ENCODE data around the gene VWA5B2.
A peak's percentile ranks its signal among the peaks of the same experiment; 100 is the strongest.

Gene VWA5B2

DNA sequence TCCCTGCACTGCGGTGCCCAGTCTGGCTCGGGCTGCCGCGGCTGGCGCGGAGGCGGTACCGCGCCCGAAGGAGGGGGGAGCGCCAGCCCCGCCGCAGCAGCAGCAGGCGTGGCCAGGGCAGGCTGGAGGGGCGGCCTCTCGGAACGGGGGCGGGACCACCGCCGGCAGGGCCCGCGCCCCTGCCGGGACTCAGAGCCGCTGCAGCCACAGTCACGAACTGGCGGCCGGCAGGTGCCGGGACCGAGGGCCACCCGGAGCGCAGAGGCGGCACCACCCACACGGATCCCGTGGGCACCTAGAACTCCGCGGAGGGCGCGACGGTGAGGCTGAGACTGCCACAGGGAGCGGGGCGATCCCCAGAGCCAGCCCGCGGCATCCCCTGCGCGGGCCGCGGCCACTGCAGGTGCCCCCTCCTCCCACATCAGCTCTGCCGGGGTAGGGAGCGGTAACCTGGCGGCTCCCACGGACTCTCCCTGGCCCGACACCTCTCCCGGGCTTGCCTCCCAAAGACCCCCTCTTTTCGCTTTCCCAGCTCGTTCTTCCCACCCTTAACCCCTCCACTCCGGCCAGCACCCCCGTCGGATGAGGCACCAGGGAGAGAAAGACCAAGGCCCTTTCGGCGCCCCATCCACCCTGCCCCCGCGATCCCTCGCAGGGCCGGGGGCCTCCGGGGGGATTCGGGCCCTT, at the start of gene VWA5B2:
Gene VWA5B2 (plus strand): TSS at position 192 of the 687 bp plus-strand sequence. CDS start 944 bp downstream, outside the sequence.
- no peaks in the 10 kb centered on the region for H3K36me3 ChIP-seq (ENCODE audit: control insufficient read depth, insufficient read depth, low read length, severe bottlenecking)
- H3K4me1 ChIP-seq (ENCODE audit: control insufficient read depth, insufficient read depth, low read length): peaks cover 4% of the 10 kb centered on the region
- H3K4me3 ChIP-seq (ENCODE audit: low read length): peak within 1 kb of the TSS; percentile 64
- H3K27me3 ChIP-seq (replicated peaks; ENCODE audit: control insufficient read depth, insufficient read depth, low read length): peaks cover 45% of the 10 kb centered on the region
- DNase-seq (ENCODE audit: low read depth): peak; percentile 67
- H3K9ac ChIP-seq (ENCODE audit: low read length): no peak within 1 kb of the TSS
- no peaks in the 10 kb centered on the region for H3K9me3 ChIP-seq (ENCODE audit: control insufficient read depth, low read length)

DNA sequence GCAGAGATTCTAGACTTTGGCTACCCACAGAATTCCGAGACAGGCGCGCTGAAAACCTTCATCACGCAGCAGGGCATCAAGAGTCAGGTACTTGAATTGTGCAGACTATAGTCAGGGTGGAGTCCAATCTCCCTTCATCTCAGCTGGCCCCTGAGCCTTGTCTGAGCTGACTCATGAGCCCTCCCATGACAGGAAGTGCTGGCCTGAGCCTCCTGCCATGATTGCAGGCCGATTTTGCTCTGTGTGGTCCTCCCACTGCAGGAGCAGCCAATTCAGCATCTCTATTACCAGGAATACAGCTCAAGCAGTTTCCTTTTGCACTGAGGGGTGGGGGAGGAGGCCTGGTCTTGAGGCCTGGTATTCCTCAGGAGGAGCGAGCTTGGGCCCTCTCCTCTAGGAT, 49.2 kb upstream of the VWA5B2 start:
- Histone ChIP-seq H3K9me3 (ENCODE audit: control insufficient read depth, low read length) (no peaks in the 10 kb centered on the region), H3K27me3 (replicated peaks; ENCODE audit: control insufficient read depth, insufficient read depth, low read length) (no peaks in the 10 kb centered on the region), H3K4me3 (ENCODE audit: low read length) (no peak overlapping the region), H3K4me1 (ENCODE audit: control insufficient read depth, insufficient read depth, low read length) (peaks cover 42% of the 10 kb centered on the region), H3K9ac (ENCODE audit: low read length) (peak overlapping the region; percentile 31), H3K36me3 (ENCODE audit: control insufficient read depth, insufficient read depth, low read length, severe bottlenecking) (peaks cover 82% of the 10 kb centered on the region)
- no peak for DNase-seq (ENCODE audit: low read depth)

DNA sequence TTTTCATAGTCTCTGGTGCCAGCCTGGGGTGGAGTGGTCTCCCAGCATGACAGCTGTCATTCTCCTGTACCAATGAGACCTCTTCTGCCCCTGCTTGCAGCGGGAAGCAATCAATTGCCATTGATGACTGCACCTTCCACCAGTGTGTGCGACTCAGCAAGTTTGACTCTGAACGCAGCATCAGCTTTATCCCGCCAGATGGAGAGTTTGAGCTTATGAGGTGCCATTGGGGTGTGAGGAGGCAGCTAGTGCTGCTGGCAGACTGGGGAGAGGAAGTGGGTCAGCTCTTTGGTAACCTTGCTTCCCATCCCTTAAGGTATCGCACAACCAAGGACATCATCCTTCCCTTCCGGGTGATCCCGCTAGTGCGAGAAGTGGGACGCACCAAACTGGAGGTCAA, 47.8 kb upstream of the VWA5B2 start:
- Histone ChIP-seq H3K4me3 (ENCODE audit: low read length) (no peak overlapping the region), H3K9ac (ENCODE audit: low read length) (no peak overlapping the region), H3K9me3 (ENCODE audit: control insufficient read depth, low read length) (no peaks in the 10 kb centered on the region), H3K27me3 (replicated peaks; ENCODE audit: control insufficient read depth, insufficient read depth, low read length) (no peaks in the 10 kb centered on the region), H3K4me1 (ENCODE audit: control insufficient read depth, insufficient read depth, low read length) (peaks cover 47% of the 10 kb centered on the region), H3K36me3 (ENCODE audit: control insufficient read depth, insufficient read depth, low read length, severe bottlenecking) (peaks cover 84% of the 10 kb centered on the region)
- no peak for DNase-seq (ENCODE audit: low read depth)

DNA sequence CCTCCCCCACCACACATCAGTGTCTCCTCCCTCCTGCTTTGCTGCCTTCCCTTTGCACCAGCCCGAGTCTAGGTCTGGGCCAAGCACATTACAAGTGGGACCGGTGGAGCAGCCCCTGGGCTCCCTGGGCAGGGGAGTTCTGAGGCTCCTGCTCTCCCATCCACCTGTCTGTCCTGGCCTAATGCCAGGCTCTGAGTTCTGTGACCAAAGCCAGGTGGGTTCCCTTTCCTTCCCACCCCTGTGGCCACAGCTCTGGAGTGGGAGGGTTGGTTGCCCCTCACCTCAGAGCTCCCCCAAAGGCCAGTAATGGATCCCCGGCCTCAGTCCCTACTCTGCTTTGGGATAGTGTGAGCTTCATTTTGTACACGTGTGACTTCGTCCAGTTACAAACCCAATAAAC, 45.7 kb upstream of the VWA5B2 start:
- no peak for DNase-seq (ENCODE audit: low read depth)
- no peaks in the 10 kb centered on the region for H3K9me3 ChIP-seq (ENCODE audit: control insufficient read depth, low read length)
- no peak overlapping the region for H3K4me3 ChIP-seq (ENCODE audit: low read length)
- H3K4me1 ChIP-seq (ENCODE audit: control insufficient read depth, insufficient read depth, low read length): peaks cover 38% of the 10 kb centered on the region
- no peaks in the 10 kb centered on the region for H3K27me3 ChIP-seq (replicated peaks; ENCODE audit: control insufficient read depth, insufficient read depth, low read length)
- H3K9ac ChIP-seq (ENCODE audit: low read length): peak overlapping the region; percentile 1
- peaks cover 79% of the 10 kb centered on the region for H3K36me3 ChIP-seq (ENCODE audit: control insufficient read depth, insufficient read depth, low read length, severe bottlenecking)

DNA sequence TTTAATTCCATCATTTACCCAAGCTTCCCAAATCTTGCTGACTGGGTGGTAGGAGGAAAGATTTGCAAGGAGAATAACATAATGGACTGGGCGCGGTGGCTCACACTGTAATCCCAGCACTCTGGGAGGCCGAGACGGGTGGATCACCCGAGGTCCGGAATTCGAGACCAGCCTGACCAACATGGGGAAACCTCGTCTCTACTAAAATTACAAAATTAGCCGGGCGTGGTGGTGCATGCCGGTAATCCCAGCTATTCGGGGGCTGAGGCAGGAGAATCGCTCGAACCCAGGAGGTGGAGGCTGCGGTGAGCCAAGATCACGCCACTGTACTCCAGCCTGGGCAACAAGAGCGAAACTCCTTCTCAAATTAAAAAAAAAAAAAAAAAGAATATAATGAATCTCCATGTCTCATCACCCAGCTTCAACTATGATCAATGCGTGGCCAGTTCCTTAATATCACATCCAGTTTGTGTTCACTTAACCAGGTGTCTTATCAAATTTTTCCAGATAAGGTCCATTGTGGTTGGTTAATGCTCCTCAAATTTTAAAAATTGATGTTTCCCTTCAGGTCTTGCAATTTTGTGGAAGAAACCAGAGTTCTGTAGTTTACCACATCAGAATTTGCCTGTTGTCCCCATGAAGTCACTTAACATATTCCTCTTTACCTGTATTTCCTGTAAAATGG, 44.7 kb upstream of the VWA5B2 start:
- Histone ChIP-seq H3K27me3 (replicated peaks; ENCODE audit: control insufficient read depth, insufficient read depth, low read length) (no peaks in the 10 kb centered on the region), H3K36me3 (ENCODE audit: control insufficient read depth, insufficient read depth, low read length, severe bottlenecking) (peaks cover 79% of the 10 kb centered on the region), H3K4me1 (ENCODE audit: control insufficient read depth, insufficient read depth, low read length) (peaks cover 29% of the 10 kb centered on the region), H3K4me3 (ENCODE audit: low read length) (no peak overlapping the region), H3K9ac (ENCODE audit: low read length) (peak overlapping the region; percentile 84), H3K9me3 (ENCODE audit: control insufficient read depth, low read length) (no peaks in the 10 kb centered on the region)
- no peak for DNase-seq (ENCODE audit: low read depth)

DNA sequence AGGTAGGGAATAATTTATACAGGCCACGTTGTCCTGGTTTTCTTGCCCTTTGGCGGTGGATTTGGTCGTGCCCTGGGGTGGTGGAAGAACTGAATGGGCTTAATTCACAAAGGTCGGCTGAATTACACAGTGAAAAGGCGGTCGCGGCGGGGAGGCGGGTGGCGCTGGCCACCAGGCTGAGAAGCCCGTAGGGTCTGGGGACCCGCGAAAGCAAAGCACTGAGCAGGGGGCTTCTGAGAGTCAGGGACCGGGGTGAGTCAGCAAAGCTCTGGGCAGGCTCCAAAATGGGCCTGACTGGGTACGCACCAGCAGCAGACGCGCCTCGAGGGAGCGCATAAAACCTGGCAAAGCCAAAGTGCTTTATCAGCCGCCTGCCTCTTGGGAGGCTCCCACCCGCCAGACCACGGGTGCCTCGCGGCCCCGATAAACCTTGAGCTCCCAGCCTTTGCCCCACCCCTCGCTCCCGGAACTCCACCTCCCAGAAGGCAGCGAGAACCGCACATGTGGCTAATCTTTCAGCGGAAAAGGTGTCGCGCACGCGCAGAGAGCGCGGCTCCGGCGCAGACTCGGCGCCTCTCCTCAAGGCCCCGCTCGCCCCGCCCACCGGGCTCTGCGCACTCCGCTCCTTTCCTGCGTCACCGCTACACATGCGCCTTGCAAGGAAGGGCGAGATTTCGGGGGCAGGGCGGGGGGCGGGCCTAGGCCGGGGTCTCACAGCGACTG, 43.8 kb upstream of the VWA5B2 start:
- peaks cover 79% of the 10 kb centered on the region for H3K36me3 ChIP-seq (ENCODE audit: control insufficient read depth, insufficient read depth, low read length, severe bottlenecking)

DNA sequence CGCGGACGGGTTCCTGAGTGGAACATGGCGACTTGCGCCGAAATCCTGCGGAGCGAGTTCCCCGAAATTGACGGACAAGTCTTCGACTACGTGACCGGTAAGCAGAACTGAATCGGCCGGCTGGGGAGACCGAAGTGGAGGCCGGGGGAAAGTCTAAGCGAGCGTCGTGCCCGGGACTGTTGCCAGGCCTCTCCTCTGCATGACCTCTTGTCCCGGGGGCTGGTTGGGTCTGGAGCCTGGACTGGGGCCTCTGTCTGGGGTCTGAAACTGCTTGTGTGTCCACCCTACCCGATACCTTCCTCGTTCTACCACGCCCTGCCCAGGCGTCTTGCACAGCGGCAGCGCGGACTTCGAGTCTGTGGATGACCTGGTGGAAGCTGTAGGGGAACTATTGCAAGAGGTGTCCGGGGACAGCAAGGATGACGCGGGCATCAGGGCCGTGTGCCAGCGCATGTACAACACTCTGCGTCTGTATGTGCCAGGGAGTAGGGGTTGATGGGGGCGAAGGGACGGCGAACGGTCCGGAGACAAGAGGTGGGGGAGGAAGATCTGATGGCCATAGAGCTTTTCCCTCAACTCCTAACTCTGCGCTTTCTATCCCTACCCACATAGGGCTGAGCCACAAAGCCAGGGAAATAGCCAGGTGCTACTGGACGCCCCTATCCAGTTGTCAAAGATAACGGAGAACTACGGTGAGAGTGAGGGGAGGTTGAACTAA, 43.0 kb upstream of the VWA5B2 start, which contains the start of gene ABCF3:
Gene ABCF3 (plus strand): TSS at position 16 of the 718 bp plus-strand sequence. CDS start 9 bp downstream, at position 25.
- Histone ChIP-seq H3K27me3 (replicated peaks; ENCODE audit: control insufficient read depth, insufficient read depth, low read length) (no peaks in the 10 kb centered on the region), H3K9ac (ENCODE audit: low read length) (peak within 1 kb of the TSS; percentile 98), H3K4me3 (ENCODE audit: low read length) (peak within 1 kb of the TSS; percentile 93), H3K9me3 (ENCODE audit: control insufficient read depth, low read length) (no peaks in the 10 kb centered on the region), H3K36me3 (ENCODE audit: control insufficient read depth, insufficient read depth, low read length, severe bottlenecking) (peaks cover 79% of the 10 kb centered on the region), H3K4me1 (ENCODE audit: control insufficient read depth, insufficient read depth, low read length) (peaks cover 21% of the 10 kb centered on the region)
- DNase-seq (ENCODE audit: low read depth): peak; percentile 75

More for the DNA sequence above, 43.8 kb upstream of the VWA5B2 start:
- Histone ChIP-seq H3K9me3 (ENCODE audit: control insufficient read depth, low read length) (no peaks in the 10 kb centered on the region), H3K4me3 (ENCODE audit: low read length) (peak overlapping the region; percentile 93), H3K4me1 (ENCODE audit: control insufficient read depth, insufficient read depth, low read length) (peaks cover 21% of the 10 kb centered on the region), H3K27me3 (replicated peaks; ENCODE audit: control insufficient read depth, insufficient read depth, low read length) (no peaks in the 10 kb centered on the region), H3K9ac (ENCODE audit: low read length) (peak overlapping the region; percentile 98)
- peak; percentile 100 for DNase-seq (ENCODE audit: low read depth)

DNA sequence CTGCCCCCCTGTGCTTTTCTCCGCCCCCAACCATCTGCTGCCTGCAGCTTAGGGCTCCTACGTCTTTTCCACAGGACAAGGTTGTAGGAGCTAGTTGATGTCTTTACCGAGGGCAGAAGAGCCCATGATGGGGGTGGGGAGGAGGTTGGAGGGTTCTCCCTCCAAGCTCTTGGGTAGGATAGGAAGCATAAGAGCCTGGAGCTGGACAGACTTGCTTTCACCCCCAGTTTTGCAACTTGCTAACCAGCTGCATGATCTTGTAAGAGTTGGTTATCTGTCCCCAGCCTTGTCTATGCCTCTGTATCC, 42.5 kb upstream of the VWA5B2 start:
- DNase-seq (ENCODE audit: low read depth): peak; percentile 21
- peak overlapping the region; percentile 93 for H3K4me3 ChIP-seq (ENCODE audit: low read length)
- peaks cover 79% of the 10 kb centered on the region for H3K36me3 ChIP-seq (ENCODE audit: control insufficient read depth, insufficient read depth, low read length, severe bottlenecking)

DNA sequence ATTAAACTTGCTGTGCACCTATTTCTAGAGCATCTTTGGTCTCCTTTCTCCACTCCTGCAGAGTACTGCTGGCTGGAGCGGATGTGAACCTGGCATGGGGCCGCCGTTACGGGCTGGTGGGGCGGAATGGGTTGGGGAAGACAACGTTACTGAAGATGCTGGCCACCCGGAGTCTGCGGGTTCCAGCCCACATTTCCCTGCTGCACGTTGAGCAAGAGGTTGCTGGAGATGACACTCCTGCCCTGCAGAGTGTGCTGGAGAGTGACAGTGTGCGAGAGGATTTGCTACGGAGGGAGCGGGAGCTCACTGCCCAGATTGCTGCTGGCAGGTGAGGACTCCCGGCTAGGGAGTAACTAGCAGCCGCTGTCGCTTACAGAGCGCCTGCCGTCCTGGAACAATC, 41.3 kb upstream of the VWA5B2 start:
- H3K4me1 ChIP-seq (ENCODE audit: control insufficient read depth, insufficient read depth, low read length): peaks cover 21% of the 10 kb centered on the region
- H3K9me3 ChIP-seq (ENCODE audit: control insufficient read depth, low read length): no peaks in the 10 kb centered on the region
- no peak overlapping the region for H3K9ac ChIP-seq (ENCODE audit: low read length)
- H3K4me3 ChIP-seq (ENCODE audit: low read length): no peak overlapping the region
- DNase-seq (ENCODE audit: low read depth): no peak
- peaks cover 79% of the 10 kb centered on the region for H3K36me3 ChIP-seq (ENCODE audit: control insufficient read depth, insufficient read depth, low read length, severe bottlenecking)
- H3K27me3 ChIP-seq (replicated peaks; ENCODE audit: control insufficient read depth, insufficient read depth, low read length): no peaks in the 10 kb centered on the region

More for the DNA sequence above, 42.5 kb upstream of the VWA5B2 start:
- no peaks in the 10 kb centered on the region for H3K9me3 ChIP-seq (ENCODE audit: control insufficient read depth, low read length)
- peak overlapping the region; percentile 98 for H3K9ac ChIP-seq (ENCODE audit: low read length)
- no peaks in the 10 kb centered on the region for H3K27me3 ChIP-seq (replicated peaks; ENCODE audit: control insufficient read depth, insufficient read depth, low read length)
- peaks cover 21% of the 10 kb centered on the region for H3K4me1 ChIP-seq (ENCODE audit: control insufficient read depth, insufficient read depth, low read length)

DNA sequence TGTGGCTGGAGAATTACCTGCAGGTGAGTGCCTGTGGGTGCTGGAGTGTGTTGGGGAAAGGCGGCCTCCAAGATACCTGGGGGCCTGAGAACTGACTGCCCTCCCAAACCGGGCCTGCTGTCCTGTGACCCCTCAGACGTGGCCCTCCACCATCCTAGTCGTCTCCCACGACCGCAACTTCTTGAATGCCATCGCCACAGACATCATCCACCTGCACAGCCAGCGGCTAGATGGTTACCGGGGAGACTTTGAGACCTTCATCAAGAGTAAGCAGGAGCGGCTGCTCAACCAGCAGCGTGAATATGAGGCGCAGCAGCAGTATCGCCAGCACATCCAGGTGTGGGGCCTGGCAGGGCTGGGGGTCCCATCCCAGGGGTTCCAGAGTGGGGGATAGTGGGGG, 40.0 kb upstream of the VWA5B2 start:
- peaks cover 79% of the 10 kb centered on the region for H3K36me3 ChIP-seq (ENCODE audit: control insufficient read depth, insufficient read depth, low read length, severe bottlenecking)
- H3K27me3 ChIP-seq (replicated peaks; ENCODE audit: control insufficient read depth, insufficient read depth, low read length): no peaks in the 10 kb centered on the region
- no peak for DNase-seq (ENCODE audit: low read depth)
- H3K4me1 ChIP-seq (ENCODE audit: control insufficient read depth, insufficient read depth, low read length): peaks cover 21% of the 10 kb centered on the region
- no peaks in the 10 kb centered on the region for H3K9me3 ChIP-seq (ENCODE audit: control insufficient read depth, low read length)
- no peak overlapping the region for H3K9ac ChIP-seq (ENCODE audit: low read length)
- no peak overlapping the region for H3K4me3 ChIP-seq (ENCODE audit: low read length)

DNA sequence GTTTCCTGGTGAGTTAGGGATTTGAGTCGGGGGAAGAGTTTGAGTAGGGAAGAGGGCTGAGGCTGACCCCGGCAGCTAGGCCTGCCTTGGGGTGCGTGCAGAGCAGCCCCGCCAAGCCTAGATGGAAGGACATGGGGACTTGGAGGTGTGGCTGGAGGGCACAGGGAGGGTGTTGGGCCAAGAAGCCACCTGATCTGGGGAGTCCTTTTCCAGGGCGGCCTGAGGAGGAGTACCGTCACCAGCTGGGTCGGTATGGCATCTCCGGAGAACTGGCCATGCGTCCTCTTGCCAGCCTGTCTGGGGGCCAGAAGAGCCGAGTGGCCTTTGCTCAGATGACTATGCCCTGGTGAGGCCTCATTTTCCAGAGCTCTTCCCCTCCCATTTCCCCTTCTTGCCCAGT, 36.5 kb upstream of the VWA5B2 start:
- no peak overlapping the region for H3K9ac ChIP-seq (ENCODE audit: low read length)
- no peaks in the 10 kb centered on the region for H3K4me1 ChIP-seq (ENCODE audit: control insufficient read depth, insufficient read depth, low read length)
- no peaks in the 10 kb centered on the region for H3K27me3 ChIP-seq (replicated peaks; ENCODE audit: control insufficient read depth, insufficient read depth, low read length)
- H3K9me3 ChIP-seq (ENCODE audit: control insufficient read depth, low read length): no peaks in the 10 kb centered on the region
- H3K4me3 ChIP-seq (ENCODE audit: low read length): no peak overlapping the region
- DNase-seq (ENCODE audit: low read depth): no peak
- H3K36me3 ChIP-seq (ENCODE audit: control insufficient read depth, insufficient read depth, low read length, severe bottlenecking): peaks cover 87% of the 10 kb centered on the region

All from adipocyte (in vitro differentiated cells).